Activated CD8-positive, alpha-beta T cell treated with anti-CD3 and anti-CD28 coated beads for 36 hours (primary cell): ENCODE results near the gene BRAF. TPM values are rescaled to one million over a fixed set of nuclear protein-coding genes. Genes with fewer than 3 reads are reported as not detected.

Experiments
- ATAC-seq: fragments of 200-7000 bp; cut with Tn5 transposase; one replicate; pipeline ENCODE4 v1.10.0; 2021; ENCODE audit warnings: mild to moderate bottlenecking, moderate library complexity
- CTCF ChIA-PET: fragments of 350-600 bp; sonication (Branson Sonifier 250); formaldehyde crosslinking; loops from one replicate; lab custom pipeline; 2021; ENCODE audit warnings: antibody characterized with exemption; lab: Charles Lee
- POLR2A ChIA-PET: fragments of 350-600 bp; sonication (Branson Sonifier 250); formaldehyde crosslinking; loops from one replicate; lab custom pipeline; 2021; ENCODE audit warnings: antibody characterized with exemption; lab: Charles Lee
- DNase-seq: peaks from one replicate; pipeline ENCODE4 v3.0.0-alpha.2; 2020
- H3K27ac Mint-ChIP-seq: one replicate; pipeline ENCODE4 v1.8.0; 2021; ENCODE audit warnings: mild to moderate bottlenecking, mixed read lengths
- H3K27me3 Mint-ChIP-seq: one replicate; pipeline ENCODE4 v1.8.0; 2021; ENCODE audit warnings: mixed read lengths
- H3K36me3 Mint-ChIP-seq: one replicate; pipeline ENCODE4 v1.8.0; 2021; ENCODE audit warnings: low read depth, mixed read lengths
- H3K4me1 Mint-ChIP-seq: one replicate; pipeline ENCODE4 v1.8.0; 2021; ENCODE audit warnings: low read depth, mixed read lengths
- H3K4me3 Mint-ChIP-seq: one replicate; pipeline ENCODE4 v1.8.0; 2021; ENCODE audit warnings: mild to moderate bottlenecking, moderate library complexity, mixed read lengths
- H3K9me3 Mint-ChIP-seq: one replicate; pipeline ENCODE4 v1.8.0; 2021; ENCODE audit warnings: mixed read lengths
- CTCF ChIP-seq: fragments of 200-600 bp; IDR thresholded peaks from one replicate; pipeline ENCODE4 v1.8.0; 2022; ENCODE audit warnings: antibody characterized with exemption, mild to moderate bottlenecking
- intact Hi-C: fragments of 100-400 bp; cut with micrococcal nuclease; formaldehyde crosslinking; loops from one replicate; pipeline ENCODE4 v1.10.0; 2022
- total RNA-seq, 2 experiments: library from RNA; stranded (reverse); gene quantifications; one replicate each; pipeline ENCODE4 v1.2.3, GENCODE V29; 2021

Gene BRAF
- total RNA-seq, 2 experiments from 2014 or later = 30.0 to 30.6 TPM

DNA sequence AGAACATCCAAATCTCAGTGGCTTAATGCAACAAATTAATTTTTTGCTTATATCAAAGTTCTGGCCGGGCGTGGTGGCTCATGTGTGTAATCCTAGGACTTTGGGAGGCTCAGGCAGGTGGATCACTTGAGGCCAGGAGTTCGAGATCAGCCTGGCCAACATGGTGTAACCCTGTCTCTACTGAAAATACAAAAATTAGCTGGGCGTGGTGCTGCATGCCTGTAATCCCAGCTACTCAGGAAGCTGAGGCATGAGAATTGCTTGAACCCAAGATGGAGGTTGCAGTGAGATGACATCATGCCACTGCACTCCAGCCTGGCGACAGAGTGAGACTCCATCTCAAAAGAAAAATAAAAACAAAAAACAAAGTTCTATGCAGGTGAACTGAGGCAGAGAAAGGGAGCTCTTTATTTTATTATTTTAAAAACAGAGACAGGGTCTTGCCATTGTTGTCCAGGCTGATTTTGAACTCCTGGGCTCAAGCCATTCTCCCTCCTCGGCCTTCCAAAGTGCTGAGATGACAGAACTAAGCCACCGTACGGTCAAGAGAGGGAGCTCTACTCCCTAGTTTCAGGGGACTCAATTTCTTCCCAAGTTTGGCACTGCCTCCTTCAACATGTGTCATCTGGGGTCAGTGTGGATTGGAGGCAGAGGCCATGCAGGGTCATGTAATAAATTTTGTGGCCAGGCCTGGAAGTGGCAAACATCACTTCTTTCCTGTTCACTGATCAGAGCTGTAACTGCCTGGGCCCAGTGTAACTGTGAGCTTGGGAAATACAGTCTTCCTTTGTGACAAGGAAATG lies 249.6 kb downstream of the BRAF start:
- peaks cover 35% of the 10 kb centered on the region for H3K4me1 Mint-ChIP-seq
- H3K27ac Mint-ChIP-seq = peak overlapping the region; percentile 55
- ChIA-PET CTCF (interaction anchor here (0.6 to 2.3 kb wide), 12 partner anchors 8 to 340 kb away, joined by 3 to 7 read pairs (median 4); partner anchors contain the start of gene MRPS33), POLR2A (interaction anchor here (1.1 to 3.6 kb wide), 2 partner anchors 11 to 22 kb away, joined by 3 to 14 read pairs; partner anchors contain the start of gene NDUFB2)
- H3K9me3 Mint-ChIP-seq = no peaks in the 10 kb centered on the region
- intact Hi-C loops = no loop called here
- TF ChIP-seq CTCF = no peak
- no peaks in the 10 kb centered on the region for H3K27me3 Mint-ChIP-seq
- peak overlapping the region; percentile 86 for H3K4me3 Mint-ChIP-seq
- ATAC-seq (no peak), DNase-seq (no peak)
- peaks cover 26% of the 10 kb centered on the region for H3K36me3 Mint-ChIP-seq

DNA sequence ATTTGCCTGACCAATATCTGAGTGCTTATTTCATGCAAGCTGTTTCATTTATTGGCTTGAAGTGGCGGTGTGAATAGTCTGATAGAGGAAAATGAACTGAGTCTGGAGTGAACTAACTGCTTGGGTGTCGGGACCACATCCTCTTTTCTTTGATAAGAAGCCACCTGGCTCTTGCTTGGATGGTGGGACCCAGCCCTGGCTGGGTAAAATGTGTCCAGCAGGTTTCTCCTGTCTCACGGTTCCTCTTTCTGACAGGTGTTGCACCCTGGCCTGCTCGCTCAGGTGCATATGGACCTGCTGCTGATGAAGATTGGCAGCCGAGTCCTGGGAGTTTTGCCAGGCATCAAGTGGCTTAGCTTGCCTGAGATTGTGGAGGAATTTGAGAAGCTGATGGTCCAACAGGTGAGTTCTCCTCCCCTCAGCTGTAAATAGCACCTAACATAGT lies 250.4 kb downstream of the BRAF start:
- Mint-ChIP-seq H3K9me3 (no peaks in the 10 kb centered on the region), H3K4me3 (peak overlapping the region; percentile 86), H3K4me1 (peaks cover 35% of the 10 kb centered on the region), H3K27me3 (no peaks in the 10 kb centered on the region), H3K27ac (peak overlapping the region; percentile 57), H3K36me3 (peaks cover 23% of the 10 kb centered on the region)
- ChIA-PET POLR2A (interaction anchor here (1.2 to 3.6 kb wide), 2 partner anchors 10 to 22 kb away, joined by 3 to 14 read pairs; partner anchors contain the start of gene NDUFB2), CTCF (interaction anchor here (0.8 to 2.3 kb wide), 8 partner anchors 12 to 198 kb away, joined by 3 to 7 read pairs (median 4); no protein-coding TSS in a partner anchor)
- intact Hi-C loops = no loop called here
- DNase-seq = no peak
- no peak for TF ChIP-seq CTCF
- ATAC-seq = no peak

DNA sequence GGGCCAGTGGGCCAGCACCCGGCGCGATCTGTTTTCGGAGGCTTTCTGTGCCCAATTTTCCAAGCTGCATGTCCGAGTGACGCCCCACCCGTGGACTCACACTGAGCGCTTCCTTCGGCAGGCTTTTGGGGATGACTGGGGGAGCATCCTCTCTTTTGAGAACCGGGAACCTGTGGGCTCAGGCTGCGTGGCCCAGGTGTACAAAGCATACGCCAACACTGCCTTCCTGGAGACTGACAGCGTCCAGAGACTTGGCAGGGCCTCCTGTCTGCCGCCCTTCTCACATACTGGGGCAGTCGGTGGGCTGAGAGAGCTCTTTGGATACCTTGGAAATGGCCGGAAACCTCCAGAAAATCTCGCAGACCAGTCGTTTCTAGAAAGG lies 251.0 kb downstream of the BRAF start:
- H3K4me3 Mint-ChIP-seq = peak overlapping the region; percentile 86
- ATAC-seq (no peak), DNase-seq (no peak)

DNA sequence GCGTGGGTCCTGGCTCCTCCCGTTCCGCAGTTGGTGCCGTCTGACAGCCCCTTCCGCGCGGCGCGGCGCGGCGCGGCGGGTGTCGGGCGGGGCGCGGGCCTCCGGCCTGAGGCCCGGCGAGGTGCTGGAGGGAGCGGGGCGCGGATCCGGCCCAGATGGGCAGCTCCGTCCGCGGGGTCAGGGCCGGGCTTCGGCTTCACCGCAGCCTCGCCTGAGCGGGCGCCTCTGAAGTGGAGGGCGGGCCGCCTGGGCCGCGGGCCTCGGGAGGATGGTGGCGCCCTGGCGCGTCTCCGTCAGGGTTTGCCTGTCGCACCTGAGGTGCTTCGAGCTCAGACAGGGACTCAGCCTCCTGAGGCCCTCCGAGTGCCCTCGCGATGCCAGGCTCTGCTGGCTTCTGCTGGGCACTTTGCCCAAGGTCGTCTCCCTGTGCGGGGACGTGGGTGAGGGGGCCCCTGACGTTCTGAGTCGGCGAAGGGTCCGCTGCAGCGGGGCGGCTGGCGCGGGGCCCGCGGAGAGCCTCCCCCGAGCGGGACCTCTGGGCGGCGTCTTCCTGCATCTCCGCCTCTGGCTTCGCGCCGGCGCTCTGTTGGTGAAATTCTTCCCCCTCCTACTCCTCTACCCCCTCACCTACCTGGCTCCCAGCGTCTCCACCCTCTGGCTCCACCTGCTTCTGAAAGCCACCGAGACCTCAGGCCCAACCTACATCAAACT lies 251.5 kb downstream of the BRAF start:
- H3K4me3 Mint-ChIP-seq = peak overlapping the region; percentile 86
- ChIA-PET CTCF (interaction anchor here (1.1 to 2.3 kb wide), 3 partner anchors 13 to 20 kb away, joined by 4 to 7 read pairs (median 4); no protein-coding TSS in a partner anchor), POLR2A (interaction anchor here (1.1 to 3.6 kb wide), 3 partner anchors 11 to 44 kb away, joined by 3 to 14 read pairs (median 3); partner anchors contain the start of gene NDUFB2)
- DNase-seq (peak; percentile 57), ATAC-seq (peak; percentile 74)
- H3K4me1 Mint-ChIP-seq = peaks cover 35% of the 10 kb centered on the region
- no peak for TF ChIP-seq CTCF
- H3K27me3 Mint-ChIP-seq = no peaks in the 10 kb centered on the region
- no peaks in the 10 kb centered on the region for H3K9me3 Mint-ChIP-seq
- peak overlapping the region; percentile 78 for H3K27ac Mint-ChIP-seq
- intact Hi-C loops = no loop called here
- H3K36me3 Mint-ChIP-seq = peaks cover 13% of the 10 kb centered on the region

More for the DNA sequence above, 251.0 kb downstream of the BRAF start:
- Mint-ChIP-seq H3K27ac (peak overlapping the region; percentile 78), H3K9me3 (no peaks in the 10 kb centered on the region), H3K27me3 (no peaks in the 10 kb centered on the region), H3K36me3 (peaks cover 17% of the 10 kb centered on the region), H3K4me1 (peaks cover 35% of the 10 kb centered on the region)
- intact Hi-C loops = no loop called here
- ChIA-PET POLR2A (interaction anchor here (1.1 to 3.6 kb wide), 3 partner anchors 11 to 45 kb away, joined by 3 to 14 read pairs (median 3); partner anchors contain the start of gene NDUFB2), CTCF (interaction anchor here (1.1 to 2.3 kb wide), 4 partner anchors 12 to 197 kb away, joined by 3 to 7 read pairs (median 4); no protein-coding TSS in a partner anchor)
- TF ChIP-seq CTCF = no peak
